Activated CD4-positive, alpha-beta T cell treated with anti-CD3 and anti-CD28 coated beads, Interleukin-2, Interleukin-4, amounts not matched to agents 100 ng/mL and 50 ng/mL, durations not matched to agents 16 hours and 8 hours (primary cell): ENCODE results near the gene HOXA3.

Experiments
- DNase-seq: peaks from one replicate; pipeline ENCODE4 v3.0.0-alpha.2; 2020; ENCODE audit warnings: low spot score

HOXA3 gene

DNA sequence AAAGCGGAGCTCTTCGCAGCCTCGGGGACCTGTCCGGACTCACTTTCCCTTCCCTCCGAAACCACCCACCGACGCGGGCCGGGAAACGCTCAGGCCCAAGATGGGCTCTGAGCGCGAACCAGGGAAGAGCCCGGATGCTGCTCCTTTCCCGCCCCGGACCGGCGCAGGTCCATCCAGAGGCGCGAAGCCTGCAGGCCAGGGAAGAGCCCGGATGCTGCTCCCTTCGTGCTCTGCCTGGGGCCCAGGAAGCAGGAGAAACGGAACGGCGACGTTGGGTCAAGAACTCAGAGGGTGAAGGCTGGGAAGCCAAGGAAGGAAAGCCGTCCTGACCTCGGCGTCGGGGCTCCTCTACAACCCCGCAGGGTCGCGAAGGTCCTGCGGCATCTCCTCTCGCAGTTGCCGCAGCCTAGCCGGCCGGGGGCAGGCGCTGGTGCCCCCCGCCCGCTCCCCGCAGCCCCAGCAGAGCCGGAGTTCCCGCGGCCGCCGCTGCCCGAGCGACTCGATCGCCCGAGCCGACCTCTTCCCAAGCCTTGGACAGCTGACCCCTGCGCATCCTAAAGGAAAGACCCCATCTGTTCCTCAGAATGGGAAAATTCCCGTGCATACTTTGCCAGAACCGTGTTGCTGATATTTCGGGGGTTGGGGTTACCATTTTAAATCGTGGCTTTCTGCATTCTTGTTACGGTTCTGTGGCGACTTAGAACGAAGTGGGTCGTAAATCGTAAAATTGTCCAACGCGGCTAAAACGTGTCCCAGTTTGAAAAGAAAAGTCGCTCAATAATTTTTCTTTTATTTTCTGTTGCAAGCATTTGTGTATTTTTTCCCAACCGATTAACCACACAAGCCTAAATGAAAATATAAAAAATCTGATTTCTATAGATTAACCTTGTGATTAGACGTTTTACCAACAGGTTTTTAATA is 64.1 kb downstream of the HOXA3 start:
- no peak for DNase-seq

DNA sequence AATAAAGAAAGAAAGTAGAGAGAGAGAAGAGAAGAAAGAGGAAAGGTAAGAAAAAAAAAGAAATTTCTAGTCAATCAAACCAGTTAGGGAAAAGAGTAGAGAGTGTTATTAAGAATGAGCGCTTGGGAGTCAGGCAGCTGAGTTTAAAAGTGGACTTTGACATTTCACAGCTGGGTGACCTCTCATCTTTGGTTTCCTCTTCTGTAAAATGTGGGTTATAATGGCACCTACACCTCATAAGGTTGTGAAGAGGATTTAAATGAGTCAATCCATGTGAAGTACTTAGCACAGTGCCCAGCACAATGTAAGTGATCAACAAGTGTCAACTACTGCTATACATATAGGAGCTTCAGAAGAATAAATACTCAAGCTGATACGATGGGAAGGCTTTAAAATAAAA is 68.7 kb downstream of the HOXA3 start:
- DNase-seq = no peak

DNA sequence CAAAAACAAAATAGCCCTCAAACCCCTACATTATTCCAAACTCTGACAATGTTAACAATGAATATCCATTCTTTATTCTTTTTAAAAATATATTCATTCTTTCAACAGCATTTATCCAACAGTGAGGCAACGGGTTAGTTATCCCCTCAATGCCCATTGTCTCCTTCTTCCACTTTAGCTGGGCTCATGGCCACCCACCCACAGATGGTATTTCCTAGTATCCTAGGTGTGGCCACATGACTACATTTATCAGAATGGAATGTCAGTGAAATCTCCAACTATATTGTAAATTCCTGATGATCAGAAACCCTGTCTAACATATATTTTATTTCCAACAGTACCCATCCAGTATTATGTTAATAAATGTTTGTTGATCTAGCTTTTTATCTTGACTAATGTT is 70.2 kb downstream of the HOXA3 start:
- no peak for DNase-seq

DNA sequence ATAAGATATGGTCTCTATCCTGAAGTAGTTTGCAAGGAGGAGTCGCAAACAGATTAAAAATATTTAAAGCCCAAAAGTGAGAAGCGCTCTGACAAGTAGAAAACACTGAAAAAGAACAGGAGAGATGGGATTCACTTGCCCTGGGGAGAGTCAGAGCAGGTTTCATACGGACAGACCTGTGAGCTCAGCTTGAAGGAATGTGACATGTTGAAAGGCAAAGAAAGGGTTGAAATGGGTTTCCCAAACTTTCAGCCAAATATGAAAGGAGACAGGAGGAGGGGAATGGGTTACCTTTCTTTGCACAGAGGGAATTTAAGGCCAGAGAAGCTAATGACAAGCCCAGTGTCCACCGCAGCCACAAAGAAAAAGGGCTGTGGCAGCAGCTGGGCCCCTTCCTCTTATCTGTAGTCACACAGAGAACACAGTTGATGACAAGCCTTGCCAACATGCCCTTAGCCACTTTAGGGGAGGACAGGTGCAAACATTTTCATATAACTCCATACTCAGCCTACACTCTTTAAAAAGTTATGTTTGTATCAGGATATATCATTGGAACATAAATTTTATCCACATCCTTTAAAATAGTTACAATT is 71.4 kb downstream of the HOXA3 start:
- no peak for DNase-seq

DNA sequence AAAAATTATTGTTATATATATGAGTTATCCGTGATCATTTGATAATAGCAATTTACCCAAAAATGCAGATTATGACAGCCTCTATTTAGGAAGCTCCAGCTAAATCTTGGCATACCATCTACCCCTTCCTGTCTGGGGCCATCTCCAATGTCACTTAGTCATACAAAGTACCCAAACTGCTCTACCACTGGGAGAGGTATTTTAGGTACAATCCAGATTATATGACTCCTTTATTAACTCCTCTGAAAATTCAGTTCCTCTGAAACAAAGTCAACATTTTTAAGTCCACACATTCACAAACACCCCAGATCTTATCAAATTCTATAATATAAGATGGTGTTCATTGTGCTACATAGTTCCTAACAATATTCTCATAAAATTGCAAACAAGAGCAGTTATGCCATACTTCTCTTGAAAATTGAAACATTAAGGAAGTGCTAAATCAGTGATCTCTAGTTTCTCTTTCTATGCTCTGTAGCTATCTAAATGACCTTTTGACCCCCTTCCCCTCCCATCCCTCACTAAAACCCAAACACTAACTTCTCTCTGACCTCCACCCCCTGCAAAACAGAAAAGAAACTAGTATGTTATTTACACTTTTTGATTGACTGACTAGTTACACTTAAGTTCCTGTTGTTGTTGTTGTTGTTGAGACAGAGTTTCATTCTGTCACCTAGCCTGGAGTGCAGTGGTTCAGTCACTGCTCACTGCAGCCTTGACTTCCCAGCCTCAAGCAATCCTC is 73.0 kb downstream of the HOXA3 start:
- DNase-seq = no peak

DNA sequence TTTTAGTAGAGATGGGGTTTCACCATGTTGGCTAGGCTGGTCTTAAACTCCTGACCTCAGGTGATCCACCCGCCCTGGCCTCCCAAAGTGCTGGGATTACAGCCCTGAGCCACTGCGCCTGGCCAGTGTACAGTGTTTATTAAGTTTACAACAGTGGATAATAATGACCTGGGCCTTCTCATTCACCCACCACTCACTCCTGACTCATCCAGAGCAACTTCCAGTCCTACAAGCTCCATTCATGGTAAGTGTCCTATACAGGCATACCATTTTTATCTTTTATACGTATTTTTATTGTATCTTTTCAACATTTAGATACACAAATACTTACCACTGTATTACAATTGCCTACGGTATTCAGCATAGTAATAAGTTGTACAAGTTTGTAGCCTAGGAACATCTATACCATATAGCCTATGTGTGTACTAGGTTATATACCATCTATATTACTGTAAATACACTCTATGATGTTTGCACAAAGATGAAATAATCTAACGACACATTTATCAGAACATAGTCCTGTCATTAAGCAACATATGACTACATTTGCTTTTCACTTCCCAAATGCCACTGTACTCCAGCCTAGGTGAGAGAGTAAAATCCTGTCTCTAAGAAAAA is 73.7 kb downstream of the HOXA3 start:
- no peak for DNase-seq

DNA sequence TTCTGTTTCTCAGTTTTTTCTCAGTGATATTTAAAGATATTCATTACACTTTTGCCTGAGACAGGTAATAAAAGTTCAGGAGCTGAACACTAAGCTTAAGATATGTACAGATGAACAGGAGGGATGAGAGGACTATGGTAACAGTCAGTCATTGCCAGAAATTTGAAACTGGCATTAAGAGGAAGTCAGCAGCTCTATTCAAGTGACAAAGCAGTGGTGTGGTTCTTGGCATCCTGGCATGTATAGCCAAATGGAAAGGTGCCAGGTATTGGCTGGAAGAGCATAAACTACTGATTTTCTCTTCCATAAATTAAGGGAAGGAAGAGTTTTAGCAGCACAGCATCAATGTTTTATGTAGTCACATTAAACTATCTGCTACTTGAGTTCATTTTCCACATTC is 79.3 kb downstream of the HOXA3 start:
- no peak for DNase-seq

DNA sequence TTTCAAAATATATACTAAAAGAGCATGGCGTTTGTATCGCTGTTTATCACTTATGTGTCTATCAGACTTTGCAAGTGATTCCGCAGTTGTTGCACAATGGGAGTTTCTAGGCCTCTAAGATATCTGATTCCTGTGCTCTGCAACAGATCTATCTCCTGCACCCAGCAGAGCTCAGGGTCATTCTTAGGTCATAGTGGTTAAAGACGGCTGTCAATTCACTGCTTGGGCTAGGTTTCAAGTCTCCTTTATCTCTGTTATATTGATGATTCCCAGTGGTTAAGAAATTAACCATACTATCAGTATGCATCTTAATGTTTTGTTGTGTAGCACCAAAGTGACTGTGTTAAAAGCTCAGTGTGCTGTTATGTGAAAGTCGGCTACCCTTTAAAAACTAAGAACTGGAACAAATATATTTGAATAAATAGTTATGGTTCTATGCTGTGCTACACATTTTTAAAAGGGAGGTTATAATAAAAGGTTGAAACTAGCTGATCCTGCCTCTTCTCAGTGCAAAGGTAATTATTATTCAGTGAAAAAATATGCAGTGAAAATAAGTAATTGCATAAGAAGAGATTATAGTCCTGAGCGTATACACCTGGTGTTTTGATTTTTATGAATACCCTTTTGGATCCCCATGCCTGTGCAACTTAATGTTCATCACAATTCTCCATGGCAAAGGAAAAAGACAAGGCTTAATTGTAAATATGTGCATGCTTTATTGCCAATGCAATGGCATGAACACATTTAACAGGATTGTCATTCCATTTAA is 80.6 kb downstream of the HOXA3 start:
- no peak for DNase-seq

DNA sequence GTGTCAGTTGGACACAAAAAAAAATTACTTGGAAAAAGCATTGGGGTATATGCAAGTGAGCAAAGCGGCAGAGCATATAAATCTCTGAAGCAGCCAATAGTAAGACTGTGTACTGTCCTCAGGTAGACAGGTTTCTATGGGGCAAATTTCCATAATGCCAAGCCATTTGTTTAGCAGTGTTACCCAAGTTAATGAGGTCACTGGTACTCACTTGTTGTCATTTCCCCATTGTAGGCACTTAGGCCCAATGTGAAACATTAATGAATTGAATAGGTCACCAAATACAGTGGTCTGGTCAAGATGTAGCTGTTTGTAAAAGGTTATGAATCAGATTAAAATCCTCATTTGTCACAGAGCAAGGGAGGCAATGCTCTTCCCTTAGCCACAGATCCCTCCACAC is 84.1 kb downstream of the HOXA3 start:
- no peak for DNase-seq

DNA sequence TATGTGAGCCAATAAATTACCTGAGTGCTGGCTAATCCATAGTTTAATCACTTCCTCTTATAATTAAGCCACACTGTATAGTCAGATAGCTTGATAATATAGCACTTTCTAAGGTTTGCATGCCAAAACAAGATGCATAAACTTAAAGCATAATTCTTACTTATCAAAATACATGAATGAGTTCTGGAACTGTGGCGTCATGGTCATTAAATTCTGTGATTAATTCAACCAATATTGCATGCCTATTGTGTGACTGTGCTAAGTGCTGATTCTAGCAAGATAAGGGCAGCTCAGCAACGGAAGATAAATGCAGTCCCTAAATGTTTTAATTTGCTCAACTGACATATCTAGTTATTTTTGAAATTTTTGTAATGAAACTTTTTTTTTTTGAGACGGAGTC is 86.2 kb downstream of the HOXA3 start:
- no peak for DNase-seq

DNA sequence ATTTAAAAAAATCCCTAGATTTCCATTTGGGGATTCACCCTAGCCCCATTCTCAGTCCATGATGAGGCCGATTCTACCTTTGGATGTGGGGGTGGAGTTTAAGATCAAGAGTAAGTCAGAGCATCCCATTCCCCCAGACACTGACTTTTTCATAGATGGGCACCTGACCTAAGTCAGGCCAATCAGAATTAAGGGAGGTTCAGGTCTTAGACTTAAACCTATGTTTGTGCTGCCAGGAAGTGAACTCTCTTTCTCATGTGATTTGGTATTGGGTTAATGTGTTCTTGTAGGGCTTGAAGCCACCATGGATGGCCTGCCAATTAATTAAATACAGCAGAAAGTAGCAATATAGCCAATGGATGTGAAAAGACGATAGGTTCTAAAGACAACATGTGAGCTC is 86.7 kb downstream of the HOXA3 start:
- no peak for DNase-seq

DNA sequence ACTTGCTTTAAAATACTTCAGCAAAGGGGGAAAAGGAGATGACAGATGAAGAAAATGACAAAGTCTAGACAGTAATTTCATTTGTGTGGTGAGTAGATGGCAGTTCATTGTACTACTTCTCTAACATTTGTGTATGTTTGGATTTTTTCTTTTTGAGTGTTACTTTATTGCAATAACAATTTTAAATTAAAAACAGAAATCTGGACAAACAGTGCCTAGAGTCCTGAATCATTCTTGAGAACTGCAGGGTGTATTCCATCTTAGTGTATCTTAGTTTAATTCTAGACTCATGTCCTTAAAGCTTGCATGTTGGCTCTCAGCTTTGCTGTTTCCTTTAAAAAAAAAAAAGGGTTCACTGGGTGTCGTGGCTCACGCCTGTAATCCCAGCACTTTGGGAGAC is 87.7 kb downstream of the HOXA3 start:
- no peak for DNase-seq

DNA sequence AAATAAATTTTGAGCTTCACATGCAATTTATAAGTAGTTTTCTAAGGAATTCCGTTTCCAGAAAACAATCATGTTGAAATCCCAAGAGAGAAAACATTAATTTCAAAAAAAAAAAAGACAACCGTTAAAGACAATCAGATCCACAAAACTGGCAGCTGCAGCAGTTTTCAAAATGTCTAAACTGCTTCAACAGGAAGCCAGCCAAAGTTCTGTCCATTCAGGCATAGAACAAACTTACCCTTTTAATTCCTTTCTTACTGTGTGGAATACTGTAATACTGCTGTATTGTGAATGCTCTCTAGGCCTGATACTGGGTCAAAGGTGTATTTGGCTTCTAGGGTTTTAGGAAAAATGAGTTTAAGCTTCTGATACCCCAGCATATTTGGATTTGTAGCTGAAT is 88.2 kb downstream of the HOXA3 start:
- no peak for DNase-seq

DNA sequence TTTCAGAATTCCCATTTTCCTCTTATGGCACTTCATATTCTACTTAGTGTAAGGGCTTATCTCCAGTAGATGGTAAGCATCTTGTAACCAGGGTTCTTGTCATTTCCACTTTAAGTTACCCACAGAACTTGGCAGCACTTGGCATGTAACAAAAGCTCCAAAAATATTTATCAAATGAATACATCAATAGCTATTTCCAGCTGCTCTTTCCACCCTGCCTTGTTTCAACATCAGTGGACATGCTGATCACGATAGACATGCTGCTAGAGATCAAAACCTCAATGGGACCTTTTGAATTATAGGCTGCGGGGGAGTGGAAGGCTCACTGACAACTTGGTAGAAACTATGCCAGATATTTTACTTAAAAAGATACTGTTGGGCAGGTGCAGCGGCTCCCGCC is 89.4 kb downstream of the HOXA3 start:
- DNase-seq = no peak
